ENCODE measurements around the gene KHNYN.

KHNYN gene

DNA sequence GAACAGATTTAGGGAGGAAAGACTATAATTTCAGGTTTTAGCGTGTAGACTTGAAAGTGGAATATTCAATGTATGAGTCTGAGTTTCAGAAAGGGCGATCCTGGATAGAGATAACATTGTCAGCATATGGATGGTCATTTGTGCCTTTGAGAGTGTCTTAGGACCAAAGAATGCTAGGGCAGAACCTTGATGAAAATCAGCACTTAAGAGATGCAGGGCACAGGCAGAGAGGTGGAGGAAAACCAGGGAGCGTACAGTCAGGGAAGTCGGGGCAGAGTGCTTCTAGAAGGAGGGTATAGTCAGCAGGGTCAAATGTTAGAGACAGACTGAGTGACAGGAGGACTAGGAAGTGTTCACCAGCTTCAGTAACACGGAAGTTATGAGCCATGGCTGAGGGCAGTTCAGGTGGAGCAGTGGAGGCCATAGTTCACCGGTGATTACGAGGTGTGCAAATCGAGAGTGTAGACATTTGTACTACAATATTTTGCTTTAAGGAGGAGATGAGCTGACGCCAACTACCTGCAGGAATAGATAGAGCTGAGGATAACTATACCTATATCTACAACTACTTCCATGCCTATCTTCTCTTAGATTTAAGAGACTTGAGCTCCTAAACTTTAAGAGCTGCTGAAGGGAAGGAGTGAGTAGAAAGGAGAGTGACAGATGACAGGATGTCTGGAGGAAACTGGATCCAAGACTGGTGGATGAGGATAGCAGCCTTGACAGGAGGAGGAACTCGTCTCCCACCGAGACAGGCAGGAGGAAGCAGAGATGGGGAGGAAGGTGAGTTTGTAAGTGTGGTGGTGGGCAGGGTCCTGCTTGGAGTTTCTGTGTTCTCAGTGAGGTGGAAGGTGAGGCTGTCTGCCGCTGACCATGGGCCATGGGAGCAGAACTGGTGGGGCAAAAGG, 6.8 kb upstream of the KHNYN start:
- Histone ChIP-seq H3K9me3 (ENCODE audit: control insufficient read depth, insufficient read depth, low read depth, low read length) (no peaks in the 10 kb centered on the region), H3K4me3 (ENCODE audit: low read depth, low read length) (no peak overlapping the region), H3K36me3 (ENCODE audit: control insufficient read depth in 2 of 2, insufficient read depth in 1 of 2, low read length in 2 of 2) (no peaks in the 10 kb centered on the region), H3K27ac (ENCODE audit: extremely low read depth, low read depth, low read length) (no peak overlapping the region), H3K4me1 (ENCODE audit: control insufficient read depth, insufficient read depth, low read length) (peaks cover 7% of the 10 kb centered on the region; the same call in 1 of the 2 replicates)
- POLR2A ChIA-PET: interaction anchor here (1.1 kb wide), 1 partner anchor 12 kb away, joined by 3 read pairs; no protein-coding TSS in a partner anchor
- CTCF ChIA-PET: interaction anchor here (0.7 to 3.8 kb wide), 8 partner anchors 8 to 96 kb away, joined by 3 to 23 read pairs (median 6); no protein-coding TSS in a partner anchor
- TF ChIP-seq HOXC10 (CRISPR knock-in tag; IDR thresholded peaks at IDR 0.05): no peak
- TF ChIP-seq ZNF426 (tag by site-specific recombination; IDR thresholded peaks at IDR 0.05): no peak
- TF ChIP-seq, protein P1, sequence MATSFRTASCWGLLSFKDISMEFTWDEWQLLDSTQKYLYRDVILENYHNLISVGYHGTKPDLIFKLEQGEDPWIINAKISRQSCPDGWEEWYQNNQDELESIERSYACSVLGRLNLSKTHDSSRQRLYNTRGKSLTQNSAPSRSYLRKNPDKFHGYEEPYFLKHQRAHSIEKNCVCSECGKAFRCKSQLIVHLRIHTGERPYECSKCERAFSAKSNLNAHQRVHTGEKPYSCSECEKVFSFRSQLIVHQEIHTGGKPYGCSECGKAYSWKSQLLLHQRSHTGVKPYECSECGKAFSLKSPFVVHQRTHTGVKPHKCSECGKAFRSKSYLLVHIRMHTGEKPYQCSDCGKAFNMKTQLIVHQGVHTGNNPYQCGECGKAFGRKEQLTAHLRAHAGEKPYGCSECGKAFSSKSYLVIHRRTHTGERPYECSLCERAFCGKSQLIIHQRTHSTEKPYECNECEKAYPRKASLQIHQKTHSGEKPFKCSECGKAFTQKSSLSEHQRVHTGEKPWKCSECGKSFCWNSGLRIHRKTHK (tag by site-specific recombination; IDR thresholded peaks at IDR 0.05): no peak
- no peak for TF ChIP-seq ZFP3 (tag by site-specific recombination; IDR thresholded peaks at IDR 0.05; ENCODE audit: low read depth)
- no peak for TF ChIP-seq KLF9 (tag by site-specific recombination; IDR thresholded peaks at IDR 0.05; ENCODE audit: low read depth)
- no peak for TF ChIP-seq EGR2 (tag by site-specific recombination; IDR thresholded peaks at IDR 0.05; ENCODE audit: low read depth)
- TF ChIP-seq, protein P2, sequence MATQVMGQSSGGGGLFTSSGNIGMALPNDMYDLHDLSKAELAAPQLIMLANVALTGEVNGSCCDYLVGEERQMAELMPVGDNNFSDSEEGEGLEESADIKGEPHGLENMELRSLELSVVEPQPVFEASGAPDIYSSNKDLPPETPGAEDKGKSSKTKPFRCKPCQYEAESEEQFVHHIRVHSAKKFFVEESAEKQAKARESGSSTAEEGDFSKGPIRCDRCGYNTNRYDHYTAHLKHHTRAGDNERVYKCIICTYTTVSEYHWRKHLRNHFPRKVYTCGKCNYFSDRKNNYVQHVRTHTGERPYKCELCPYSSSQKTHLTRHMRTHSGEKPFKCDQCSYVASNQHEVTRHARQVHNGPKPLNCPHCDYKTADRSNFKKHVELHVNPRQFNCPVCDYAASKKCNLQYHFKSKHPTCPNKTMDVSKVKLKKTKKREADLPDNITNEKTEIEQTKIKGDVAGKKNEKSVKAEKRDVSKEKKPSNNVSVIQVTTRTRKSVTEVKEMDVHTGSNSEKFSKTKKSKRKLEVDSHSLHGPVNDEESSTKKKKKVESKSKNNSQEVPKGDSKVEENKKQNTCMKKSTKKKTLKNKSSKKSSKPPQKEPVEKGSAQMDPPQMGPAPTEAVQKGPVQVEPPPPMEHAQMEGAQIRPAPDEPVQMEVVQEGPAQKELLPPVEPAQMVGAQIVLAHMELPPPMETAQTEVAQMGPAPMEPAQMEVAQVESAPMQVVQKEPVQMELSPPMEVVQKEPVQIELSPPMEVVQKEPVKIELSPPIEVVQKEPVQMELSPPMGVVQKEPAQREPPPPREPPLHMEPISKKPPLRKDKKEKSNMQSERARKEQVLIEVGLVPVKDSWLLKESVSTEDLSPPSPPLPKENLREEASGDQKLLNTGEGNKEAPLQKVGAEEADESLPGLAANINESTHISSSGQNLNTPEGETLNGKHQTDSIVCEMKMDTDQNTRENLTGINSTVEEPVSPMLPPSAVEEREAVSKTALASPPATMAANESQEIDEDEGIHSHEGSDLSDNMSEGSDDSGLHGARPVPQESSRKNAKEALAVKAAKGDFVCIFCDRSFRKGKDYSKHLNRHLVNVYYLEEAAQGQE (tag by site-specific recombination; IDR thresholded peaks at IDR 0.05): no peak
- no peak for TF ChIP-seq ZNF16 (tag by site-specific recombination; IDR thresholded peaks at IDR 0.05; ENCODE audit: low read depth)
- TF ChIP-seq, protein P3, sequence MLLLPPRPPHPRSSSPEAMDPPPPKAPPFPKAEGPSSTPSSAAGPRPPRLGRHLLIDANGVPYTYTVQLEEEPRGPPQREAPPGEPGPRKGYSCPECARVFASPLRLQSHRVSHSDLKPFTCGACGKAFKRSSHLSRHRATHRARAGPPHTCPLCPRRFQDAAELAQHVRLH (tag by site-specific recombination; IDR thresholded peaks at IDR 0.05): no peak
- TF ChIP-seq MEIS1 (CRISPR knock-in tag; IDR thresholded peaks at IDR 0.05; ENCODE audit: borderline replicate concordance): no peak
- TF ChIP-seq ZNF529 (tag by site-specific recombination; IDR thresholded peaks at IDR 0.05; ENCODE audit: insufficient replicate concordance): no peak
- TF ChIP-seq ZNF112 (tag by site-specific recombination; IDR thresholded peaks at IDR 0.05): no peak
- TF ChIP-seq ZNF146 (tag by site-specific recombination; IDR thresholded peaks at IDR 0.05): no peak
- TF ChIP-seq, protein P4, sequence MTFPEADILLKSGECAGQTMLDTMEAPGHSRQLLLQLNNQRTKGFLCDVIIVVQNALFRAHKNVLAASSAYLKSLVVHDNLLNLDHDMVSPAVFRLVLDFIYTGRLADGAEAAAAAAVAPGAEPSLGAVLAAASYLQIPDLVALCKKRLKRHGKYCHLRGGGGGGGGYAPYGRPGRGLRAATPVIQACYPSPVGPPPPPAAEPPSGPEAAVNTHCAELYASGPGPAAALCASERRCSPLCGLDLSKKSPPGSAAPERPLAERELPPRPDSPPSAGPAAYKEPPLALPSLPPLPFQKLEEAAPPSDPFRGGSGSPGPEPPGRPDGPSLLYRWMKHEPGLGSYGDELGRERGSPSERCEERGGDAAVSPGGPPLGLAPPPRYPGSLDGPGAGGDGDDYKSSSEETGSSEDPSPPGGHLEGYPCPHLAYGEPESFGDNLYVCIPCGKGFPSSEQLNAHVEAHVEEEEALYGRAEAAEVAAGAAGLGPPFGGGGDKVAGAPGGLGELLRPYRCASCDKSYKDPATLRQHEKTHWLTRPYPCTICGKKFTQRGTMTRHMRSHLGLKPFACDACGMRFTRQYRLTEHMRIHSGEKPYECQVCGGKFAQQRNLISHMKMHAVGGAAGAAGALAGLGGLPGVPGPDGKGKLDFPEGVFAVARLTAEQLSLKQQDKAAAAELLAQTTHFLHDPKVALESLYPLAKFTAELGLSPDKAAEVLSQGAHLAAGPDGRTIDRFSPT (tag by site-specific recombination; IDR thresholded peaks at IDR 0.05): no peak
- no peak for TF ChIP-seq YY1 (tag by site-specific recombination; IDR thresholded peaks at IDR 0.05)

DNA sequence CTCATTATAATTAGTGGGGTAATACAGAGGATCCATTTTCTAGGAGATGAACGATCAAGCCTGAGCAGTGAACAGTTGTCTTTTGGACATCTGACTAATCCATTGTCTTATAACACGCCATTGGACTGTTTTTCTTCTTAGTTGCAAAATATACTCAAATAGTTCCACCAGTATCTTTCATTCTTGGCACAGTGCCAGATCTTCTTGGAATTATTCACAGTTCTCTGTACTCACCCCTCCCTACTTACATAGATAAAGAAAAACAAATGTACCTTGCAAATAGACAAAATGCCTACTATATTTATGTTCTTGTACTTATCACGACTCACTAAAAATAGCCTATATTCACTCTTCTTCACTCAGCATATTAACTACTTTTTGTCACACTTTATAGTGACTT, 4.0 kb upstream of the KHNYN start:
- ChIA-PET CTCF (interaction anchor here (0.6 to 13.9 kb wide), 7 partner anchors 12 to 366 kb away, joined by 3 to 468 read pairs (median 5); partner anchors contain the start of gene ADCY4), POLR2A (interaction anchor here (1.5 kb wide), 1 partner anchor 16 kb away, joined by 4 read pairs; no protein-coding TSS in a partner anchor)
- Histone ChIP-seq H3K4me3 (ENCODE audit: low read depth, low read length) (no peak overlapping the region), H3K4me1 (ENCODE audit: control insufficient read depth, insufficient read depth, low read length) (peaks cover 9% of the 10 kb centered on the region), H3K9me3 (ENCODE audit: control insufficient read depth, insufficient read depth, low read depth, low read length) (no peaks in the 10 kb centered on the region), H3K27ac (ENCODE audit: extremely low read depth, low read depth, low read length) (no peak overlapping the region), H3K36me3 (ENCODE audit: control insufficient read depth in 2 of 2, insufficient read depth in 1 of 2, low read length in 2 of 2) (no peaks in the 10 kb centered on the region)
- TF ChIP-seq PRDM1 (tag by site-specific recombination; IDR thresholded peaks at IDR 0.05) (no peak), HOXD13 (CRISPR knock-in tag; IDR thresholded peaks at IDR 0.05; ENCODE audit: borderline replicate concordance) (no peak), GLIS1 (tag by site-specific recombination; IDR thresholded peaks at IDR 0.05) (no peak), ZNF433 (tag by site-specific recombination; IDR thresholded peaks at IDR 0.05; ENCODE audit: low read depth) (no peak)
- TF ChIP-seq, protein P5, sequence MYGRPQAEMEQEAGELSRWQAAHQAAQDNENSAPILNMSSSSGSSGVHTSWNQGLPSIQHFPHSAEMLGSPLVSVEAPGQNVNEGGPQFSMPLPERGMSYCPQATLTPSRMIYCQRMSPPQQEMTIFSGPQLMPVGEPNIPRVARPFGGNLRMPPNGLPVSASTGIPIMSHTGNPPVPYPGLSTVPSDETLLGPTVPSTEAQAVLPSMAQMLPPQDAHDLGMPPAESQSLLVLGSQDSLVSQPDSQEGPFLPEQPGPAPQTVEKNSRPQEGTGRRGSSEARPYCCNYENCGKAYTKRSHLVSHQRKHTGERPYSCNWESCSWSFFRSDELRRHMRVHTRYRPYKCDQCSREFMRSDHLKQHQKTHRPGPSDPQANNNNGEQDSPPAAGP (tag by site-specific recombination; IDR thresholded peaks at IDR 0.05): no peak
- TF ChIP-seq, protein P6, sequence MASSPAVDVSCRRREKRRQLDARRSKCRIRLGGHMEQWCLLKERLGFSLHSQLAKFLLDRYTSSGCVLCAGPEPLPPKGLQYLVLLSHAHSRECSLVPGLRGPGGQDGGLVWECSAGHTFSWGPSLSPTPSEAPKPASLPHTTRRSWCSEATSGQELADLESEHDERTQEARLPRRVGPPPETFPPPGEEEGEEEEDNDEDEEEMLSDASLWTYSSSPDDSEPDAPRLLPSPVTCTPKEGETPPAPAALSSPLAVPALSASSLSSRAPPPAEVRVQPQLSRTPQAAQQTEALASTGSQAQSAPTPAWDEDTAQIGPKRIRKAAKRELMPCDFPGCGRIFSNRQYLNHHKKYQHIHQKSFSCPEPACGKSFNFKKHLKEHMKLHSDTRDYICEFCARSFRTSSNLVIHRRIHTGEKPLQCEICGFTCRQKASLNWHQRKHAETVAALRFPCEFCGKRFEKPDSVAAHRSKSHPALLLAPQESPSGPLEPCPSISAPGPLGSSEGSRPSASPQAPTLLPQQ (tag by site-specific recombination; IDR thresholded peaks at IDR 0.05): no peak
- TF ChIP-seq, protein P7, sequence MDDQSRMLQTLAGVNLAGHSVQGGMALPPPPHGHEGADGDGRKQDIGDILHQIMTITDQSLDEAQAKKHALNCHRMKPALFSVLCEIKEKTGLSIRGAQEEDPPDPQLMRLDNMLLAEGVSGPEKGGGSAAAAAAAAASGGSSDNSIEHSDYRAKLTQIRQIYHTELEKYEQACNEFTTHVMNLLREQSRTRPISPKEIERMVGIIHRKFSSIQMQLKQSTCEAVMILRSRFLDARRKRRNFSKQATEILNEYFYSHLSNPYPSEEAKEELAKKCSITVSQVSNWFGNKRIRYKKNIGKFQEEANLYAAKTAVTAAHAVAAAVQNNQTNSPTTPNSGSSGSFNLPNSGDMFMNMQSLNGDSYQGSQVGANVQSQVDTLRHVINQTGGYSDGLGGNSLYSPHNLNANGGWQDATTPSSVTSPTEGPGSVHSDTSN (CRISPR knock-in tag; IDR thresholded peaks at IDR 0.05): no peak

Measured in HEK293 (cell line).